CD4-positive, alpha-beta T cell (primary cell): ENCODE results near the gene FBXL17. TPM values are rescaled to one million over a fixed set of nuclear protein-coding genes. Genes with fewer than 3 reads are reported as not detected.
A peak's percentile ranks its signal among the peaks of the same experiment; 100 is the strongest.

Source experiments
- ATAC-seq: fragments of 200-7000 bp; cut with Tn5 transposase; one replicate; pipeline ENCODE4 v1.10.0; 2022; ENCODE audit warnings: mild to moderate bottlenecking; ENCODE audit not compliant: poor library complexity
- CTCF ChIA-PET: fragments of 350-600 bp; sonication (Branson Sonifier 250); formaldehyde crosslinking; loops from one replicate; lab custom pipeline; 2021; ENCODE audit warnings: antibody characterized with exemption, inconsistent platforms; lab: Charles Lee
- POLR2A ChIA-PET: fragments of 350-600 bp; sonication (Branson Sonifier 250); formaldehyde crosslinking; loops from one replicate; lab custom pipeline; 2021; ENCODE audit warnings: antibody characterized with exemption, inconsistent platforms; lab: Charles Lee
- DNase-seq, 14 experiments: peaks; one replicate each; pipeline ENCODE4 v3.0.0-alpha.2; 2013 to 2020; ENCODE audit warnings: mixed read lengths in 2 of 14
- H3K27ac ChIP-seq, 2 donors: one replicate each; pipeline versions ENCODE4 v1.5.1 to v1.7.0; 2013; ENCODE audit warnings: low read length in 2 of 2, low read depth in 1 of 2, mild to moderate bottlenecking in 1 of 2
- H3K27me3 ChIP-seq, 2 experiments: 1 replicate in 1 of 2; 2 replicates in 1 of 2; pipeline versions ENCODE4 v1.6.1 to v1.7.0; 2013; ENCODE audit warnings: low read length in 2 of 2, control low read depth in 1 of 2, mild to moderate bottlenecking in 1 of 2, moderate library complexity in 1 of 2; ENCODE audit not compliant: insufficient read depth in 2 of 2, control insufficient read depth in 1 of 2
- H3K36me3 ChIP-seq: one replicate; pipeline ENCODE4 v1.6.1; 2013; ENCODE audit warnings: low read length, control low read depth; ENCODE audit not compliant: insufficient read depth
- H3K4me1 ChIP-seq: one replicate; pipeline ENCODE4 v1.6.1; 2013; ENCODE audit warnings: low read length, control low read depth; ENCODE audit not compliant: insufficient read depth
- H3K4me3 ChIP-seq: one replicate; pipeline ENCODE4 v1.5.1; 2013; ENCODE audit warnings: mild to moderate bottlenecking, low read length, moderate library complexity
- H3K9me3 ChIP-seq, 2 experiments: 1 replicate in 1 of 2; 2 replicates in 1 of 2; pipeline versions ENCODE4 v1.6.1 to v1.7.0; 2013; ENCODE audit warnings: low read length in 2 of 2, mild to moderate bottlenecking in 2 of 2, control low read depth in 1 of 2, moderate library complexity in 1 of 2; ENCODE audit not compliant: control insufficient read depth in 1 of 2, insufficient read depth in 1 of 2
- H3K27ac Mint-ChIP-seq: one replicate; pipeline ENCODE4 v1.8.0; 2020; ENCODE audit warnings: mixed read lengths
- H3K27me3 Mint-ChIP-seq: one replicate; pipeline ENCODE4 v1.8.0; 2021; ENCODE audit warnings: mixed read lengths
- H3K36me3 Mint-ChIP-seq: one replicate; pipeline ENCODE4 v1.8.0; 2021; ENCODE audit warnings: low read depth, mixed read lengths
- H3K4me1 Mint-ChIP-seq: one replicate; pipeline ENCODE4 v1.8.0; 2021; ENCODE audit warnings: low read depth, mixed read lengths
- H3K4me3 Mint-ChIP-seq: one replicate; pipeline ENCODE4 v1.8.0; 2020; ENCODE audit warnings: mild to moderate bottlenecking, mixed read lengths
- H3K9me3 Mint-ChIP-seq: one replicate; pipeline ENCODE4 v1.8.0; 2020; ENCODE audit warnings: mixed read lengths
- intact Hi-C, 2 experiments: fragments of 100-400 bp; cut with DNase I in 1 of 2; cut with micrococcal nuclease in 1 of 2; formaldehyde crosslinking; loops; one replicate each; pipeline versions ENCODE4 v1.15.1 to v1.9.0; 2023 to 2025; cut with DNase I, micrococcal nuclease
- total RNA-seq, 174 experiments: library from RNA in 2 of 174; stranded (reverse) in 2 of 174; gene quantifications; one replicate each; pipeline ENCODE4 v1.2.3 and lab custom pipeline; 2021 to 2026
- TF ChIP-seq, protein P1 (sequence below): fragments of 200-600 bp; IDR thresholded peaks from one replicate; pipeline ENCODE4 v1.8.0; 2022; ENCODE audit warnings: antibody characterized with exemption, mild to moderate bottlenecking

FBXL17 gene
- total RNA-seq, 2 experiments from 2014 or later = 17.9 to 21.1 TPM

DNA sequence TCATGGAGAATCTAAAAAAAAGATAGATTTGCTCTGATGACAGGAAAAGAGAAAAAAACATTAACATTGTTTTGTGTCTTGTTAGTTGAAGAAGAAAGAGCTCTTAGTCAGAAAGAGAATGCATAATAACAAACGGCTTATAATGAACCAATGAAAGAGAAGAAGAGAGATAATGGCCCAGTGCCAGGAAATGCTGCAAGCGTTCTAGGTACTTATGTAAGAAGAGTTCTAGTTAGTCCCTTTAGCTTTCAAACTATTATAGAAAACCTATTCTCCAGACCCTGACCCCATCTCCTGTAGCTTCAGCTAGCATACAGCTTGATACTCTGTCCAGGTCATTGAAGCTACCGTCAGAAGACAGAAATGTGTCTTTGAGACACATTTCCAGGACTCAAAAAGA is 70.2 kb downstream of the FBXL17 start:
- no peak overlapping the region for H3K27ac Mint-ChIP-seq
- peaks cover 8% of the 10 kb centered on the region for H3K36me3 Mint-ChIP-seq
- intact Hi-C loops = no loop called here
- H3K27me3 Mint-ChIP-seq = no peaks in the 10 kb centered on the region
- CTCF ChIA-PET = no interaction called here
- TF ChIP-seq, protein P1, sequence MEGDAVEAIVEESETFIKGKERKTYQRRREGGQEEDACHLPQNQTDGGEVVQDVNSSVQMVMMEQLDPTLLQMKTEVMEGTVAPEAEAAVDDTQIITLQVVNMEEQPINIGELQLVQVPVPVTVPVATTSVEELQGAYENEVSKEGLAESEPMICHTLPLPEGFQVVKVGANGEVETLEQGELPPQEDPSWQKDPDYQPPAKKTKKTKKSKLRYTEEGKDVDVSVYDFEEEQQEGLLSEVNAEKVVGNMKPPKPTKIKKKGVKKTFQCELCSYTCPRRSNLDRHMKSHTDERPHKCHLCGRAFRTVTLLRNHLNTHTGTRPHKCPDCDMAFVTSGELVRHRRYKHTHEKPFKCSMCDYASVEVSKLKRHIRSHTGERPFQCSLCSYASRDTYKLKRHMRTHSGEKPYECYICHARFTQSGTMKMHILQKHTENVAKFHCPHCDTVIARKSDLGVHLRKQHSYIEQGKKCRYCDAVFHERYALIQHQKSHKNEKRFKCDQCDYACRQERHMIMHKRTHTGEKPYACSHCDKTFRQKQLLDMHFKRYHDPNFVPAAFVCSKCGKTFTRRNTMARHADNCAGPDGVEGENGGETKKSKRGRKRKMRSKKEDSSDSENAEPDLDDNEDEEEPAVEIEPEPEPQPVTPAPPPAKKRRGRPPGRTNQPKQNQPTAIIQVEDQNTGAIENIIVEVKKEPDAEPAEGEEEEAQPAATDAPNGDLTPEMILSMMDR = no peak
- Histone ChIP-seq H3K9me3 (no peaks in the 10 kb centered on the region), H3K27me3 (no peaks in the 10 kb centered on the region), H3K27ac (no peak overlapping the region), H3K4me3 (no peak overlapping the region), H3K4me1 (no peaks in the 10 kb centered on the region), H3K36me3 (no peaks in the 10 kb centered on the region)
- H3K9me3 Mint-ChIP-seq = no peaks in the 10 kb centered on the region
- POLR2A ChIA-PET = no interaction called here
- peaks cover 3% of the 10 kb centered on the region for H3K4me1 Mint-ChIP-seq
- no peak for DNase-seq
- no peak overlapping the region for H3K4me3 Mint-ChIP-seq
- no peak for ATAC-seq

DNA sequence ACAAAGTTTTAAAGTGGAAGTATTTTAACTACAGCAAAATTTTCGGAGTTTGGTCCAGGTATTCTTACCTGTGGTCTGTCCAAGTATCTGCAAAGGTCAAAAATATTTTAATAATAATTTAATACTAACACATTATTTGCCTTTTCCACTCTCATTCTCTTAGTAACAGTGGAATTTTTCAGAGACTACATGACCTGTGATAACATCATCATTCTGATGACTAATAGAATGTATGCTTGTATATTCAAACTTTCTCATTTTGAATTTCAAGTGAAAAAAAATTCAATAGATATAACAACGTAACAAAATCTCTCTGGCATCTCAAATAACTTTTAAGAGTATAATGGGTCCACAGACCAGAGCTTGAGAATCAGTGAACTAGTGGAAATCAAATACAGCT is 78.3 kb downstream of the FBXL17 start:
- no peaks in the 10 kb centered on the region for H3K9me3 ChIP-seq
- Mint-ChIP-seq H3K27ac (no peak overlapping the region), H3K36me3 (peaks cover 12% of the 10 kb centered on the region), H3K27me3 (no peaks in the 10 kb centered on the region), H3K4me3 (no peak overlapping the region), H3K4me1 (no peaks in the 10 kb centered on the region), H3K9me3 (no peaks in the 10 kb centered on the region)
- H3K4me1 ChIP-seq = no peaks in the 10 kb centered on the region
- ATAC-seq = no peak
- H3K36me3 ChIP-seq = no peaks in the 10 kb centered on the region
- intact Hi-C loops = no loop called here
- TF ChIP-seq, protein P1 = no peak
- no peaks in the 10 kb centered on the region for H3K27me3 ChIP-seq
- no peak overlapping the region for H3K27ac ChIP-seq
- CTCF ChIA-PET = no interaction called here
- DNase-seq = no peak
- POLR2A ChIA-PET = no interaction called here
- no peak overlapping the region for H3K4me3 ChIP-seq

DNA sequence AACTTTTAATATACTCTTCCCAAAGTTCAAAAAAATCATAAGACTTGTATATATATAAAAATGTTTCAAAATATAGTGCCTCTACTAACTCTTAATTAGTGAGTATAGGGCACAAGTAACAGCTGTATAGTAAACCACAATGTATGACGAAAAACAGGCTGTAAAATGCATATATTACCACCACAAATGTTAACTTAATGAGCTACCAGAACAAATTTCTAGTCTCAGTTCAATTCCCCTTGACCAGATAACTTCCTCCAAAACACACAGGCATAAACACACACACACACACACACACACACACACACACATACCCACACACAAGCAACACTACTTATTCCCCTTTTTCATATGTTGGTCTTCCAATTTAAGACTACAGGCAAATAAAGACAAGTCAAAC is 78.8 kb downstream of the FBXL17 start:
- TF ChIP-seq, protein P1 = no peak

More for the DNA sequence above, 78.8 kb downstream of the FBXL17 start:
- peaks cover 3% of the 10 kb centered on the region for H3K4me1 Mint-ChIP-seq
- H3K9me3 Mint-ChIP-seq = no peaks in the 10 kb centered on the region
- H3K36me3 ChIP-seq = no peaks in the 10 kb centered on the region
- no peaks in the 10 kb centered on the region for H3K4me1 ChIP-seq
- H3K27me3 ChIP-seq = no peaks in the 10 kb centered on the region
- no peak overlapping the region for H3K4me3 Mint-ChIP-seq
- H3K36me3 Mint-ChIP-seq = peaks cover 12% of the 10 kb centered on the region
- no peak overlapping the region for H3K27ac Mint-ChIP-seq
- H3K9me3 ChIP-seq = no peaks in the 10 kb centered on the region
- ATAC-seq (no peak), DNase-seq (peak in 1 of 14 experiments; percentile 2)
- H3K27ac ChIP-seq = no peak overlapping the region
- no peaks in the 10 kb centered on the region for H3K27me3 Mint-ChIP-seq
- ChIA-PET CTCF (no interaction called here), POLR2A (no interaction called here)
- no peak overlapping the region for H3K4me3 ChIP-seq
- intact Hi-C loops = no loop called here
